Non-pigmented ciliary epithelial cell (primary cell): ENCODE data around the gene RAMACL.
A peak's percentile ranks its signal among the peaks of the same experiment; 100 is the strongest.
"Not testable (repeated sequence)": the region's sequence is repeated elsewhere in the genome, so short reads cannot be mapped to it uniquely, and the experiment has no call there.

ENCODE experiments used
- DNase-seq: peaks from one replicate; pipeline ENCODE4 v3.0.0-alpha.2; 2010; ENCODE audit warnings: low read depth

The RAMACL gene

DNA sequence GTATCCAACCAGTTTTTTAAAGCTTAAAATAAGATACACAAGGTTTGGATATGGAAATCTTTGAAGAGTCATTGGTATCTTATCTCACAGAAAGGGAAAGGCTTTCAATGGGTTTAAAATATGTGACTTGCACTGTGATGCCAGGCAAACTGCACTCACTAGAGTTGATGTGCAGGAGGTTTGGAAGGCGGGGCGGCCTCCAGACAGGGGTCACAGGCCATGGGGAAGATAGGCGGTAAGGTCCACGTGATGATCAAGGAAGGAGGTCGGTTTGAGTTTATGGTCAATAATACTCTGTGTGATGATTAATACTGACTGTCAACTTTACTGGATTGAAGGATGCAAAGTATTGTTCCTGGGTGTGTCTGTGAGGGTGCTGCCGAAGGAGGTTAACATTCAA, 9.5 kb upstream of the RAMACL start:
- no peak for DNase-seq

DNA sequence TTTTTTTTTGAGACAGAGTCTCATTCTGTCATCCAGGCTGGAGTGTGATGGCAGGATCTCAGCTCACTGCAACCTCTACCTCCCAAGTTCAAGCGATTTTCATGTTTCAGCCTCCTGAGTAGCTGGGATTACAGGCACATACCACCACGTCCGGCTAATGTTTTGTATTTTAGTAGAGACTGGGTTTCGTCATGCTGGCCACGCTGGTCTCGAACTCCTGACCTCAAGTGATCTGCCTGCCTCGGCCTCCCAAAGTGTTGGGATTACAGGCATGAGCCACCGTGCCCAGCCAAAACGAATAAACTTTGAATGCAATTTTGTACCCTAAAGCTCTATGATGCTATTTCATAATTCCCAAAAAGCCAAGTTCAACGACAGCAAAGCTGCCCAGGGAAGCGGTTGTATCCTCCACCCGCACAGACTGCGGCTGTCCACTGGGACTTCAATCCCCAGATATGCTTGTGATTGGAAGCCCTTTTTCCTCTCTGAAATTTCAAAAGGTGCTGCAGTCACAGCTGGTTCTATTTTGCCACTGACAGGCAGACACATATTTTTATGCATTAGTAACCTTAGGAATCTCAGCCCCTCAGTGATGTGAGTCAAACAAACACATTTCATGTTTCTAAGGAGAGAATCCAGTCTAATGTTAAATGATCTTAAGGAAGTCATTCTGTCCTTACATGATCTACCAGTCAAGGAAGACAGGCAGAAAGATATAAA, 8.7 kb upstream of the RAMACL start:
- peak; percentile 78 for DNase-seq

DNA sequence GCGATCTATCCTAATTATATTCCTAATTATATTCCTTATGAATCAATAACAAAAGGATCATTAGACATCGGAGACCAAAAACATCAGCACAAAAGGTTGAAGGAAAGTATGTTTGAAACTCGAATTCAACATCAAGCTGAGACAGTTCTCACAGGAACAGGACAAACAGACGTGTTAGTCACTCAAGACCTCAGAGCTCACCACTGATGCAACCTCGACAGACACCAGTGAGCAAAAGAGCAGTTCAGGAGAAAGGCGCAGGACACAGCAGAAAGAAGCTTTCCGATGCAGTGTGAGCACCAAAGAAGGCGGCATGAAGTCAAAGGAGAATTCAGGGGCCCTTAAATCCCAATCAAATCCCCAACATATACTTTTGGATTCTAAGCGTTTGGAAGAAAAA, 6.3 kb upstream of the RAMACL start:
- DNase-seq: peak; percentile 53

DNA sequence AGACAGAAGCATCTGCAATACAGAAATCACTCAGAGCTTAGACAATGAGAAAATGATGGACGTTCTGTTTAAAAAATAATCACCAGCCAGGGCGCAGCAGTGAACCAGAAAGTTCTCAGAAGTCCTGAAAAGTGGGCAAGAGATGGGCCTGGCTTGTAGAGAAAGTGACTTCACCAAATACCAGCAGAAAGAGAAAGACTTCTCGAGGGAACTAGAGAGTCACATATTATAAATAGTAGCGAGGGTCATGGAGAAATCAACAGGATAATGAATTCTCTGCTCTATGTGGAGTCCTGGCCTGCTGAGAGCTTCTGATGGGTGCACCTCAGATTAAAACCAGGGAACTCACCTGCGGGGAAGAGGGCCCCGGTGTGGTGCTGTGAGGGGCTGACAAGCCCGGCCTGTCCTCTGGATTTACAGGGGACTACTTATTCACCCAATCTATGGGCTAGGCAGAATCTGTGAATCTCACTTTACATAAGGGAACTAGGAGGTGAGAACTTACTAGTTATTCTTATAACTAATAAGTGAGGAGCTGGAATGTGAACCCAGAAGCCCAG, 5.6 kb upstream of the RAMACL start:
- DNase-seq: no peak

DNA sequence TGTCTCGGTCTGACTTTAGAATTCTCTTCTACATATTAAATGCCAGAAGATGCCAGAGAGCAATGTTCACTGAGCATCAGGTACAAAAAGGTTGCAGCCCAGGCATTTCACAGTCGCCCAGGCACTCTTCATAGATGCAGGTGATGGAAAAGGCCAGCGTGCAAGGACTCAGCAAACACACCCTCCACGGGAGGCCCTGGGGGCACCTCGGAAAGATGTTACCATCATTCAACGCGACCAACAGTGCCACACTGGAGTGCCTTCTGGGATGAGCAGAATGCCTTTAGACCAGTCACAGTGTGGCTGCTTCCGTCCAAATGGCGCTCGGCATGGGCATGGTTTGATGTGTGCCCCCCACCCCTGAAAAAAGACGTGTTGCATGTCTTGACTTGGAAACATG, 4.5 kb upstream of the RAMACL start:
- DNase-seq: no peak

DNA sequence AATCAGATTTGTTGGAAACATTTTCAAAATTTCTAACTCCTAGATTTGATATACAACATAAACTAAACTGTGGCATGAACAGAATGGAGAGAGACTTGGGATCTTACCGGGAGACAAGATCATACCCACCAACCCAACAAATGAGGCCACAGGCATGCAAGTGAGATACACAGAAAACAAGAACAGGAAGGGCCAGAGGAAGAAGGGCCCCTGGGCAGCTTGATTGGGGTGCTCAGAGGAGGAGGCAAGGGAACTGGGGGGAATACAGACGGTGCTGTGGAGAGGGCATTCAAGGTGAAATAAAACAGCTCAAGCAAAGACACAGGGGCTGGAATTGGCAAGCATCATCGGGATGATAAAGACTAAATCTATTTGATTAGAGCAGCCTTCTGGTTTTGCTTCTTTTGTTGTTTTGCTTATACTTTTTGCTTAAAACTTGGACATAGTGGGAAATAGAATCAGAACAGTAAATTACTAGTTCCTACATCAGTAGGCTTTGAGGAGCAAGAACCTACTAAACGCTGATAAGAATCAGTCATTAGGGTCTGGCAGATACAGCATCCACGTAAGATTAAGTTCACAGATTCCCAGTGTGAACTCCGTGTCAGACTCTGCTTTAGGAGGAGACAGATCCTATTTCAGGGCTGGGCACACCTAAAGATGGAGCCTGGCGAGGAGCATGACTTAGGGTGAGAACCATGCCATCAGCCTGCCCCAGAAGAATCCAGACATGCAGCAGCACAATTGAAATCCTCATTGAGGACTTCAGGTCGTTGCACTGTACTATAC, 3.5 kb upstream of the RAMACL start:
- no peak for DNase-seq

DNA sequence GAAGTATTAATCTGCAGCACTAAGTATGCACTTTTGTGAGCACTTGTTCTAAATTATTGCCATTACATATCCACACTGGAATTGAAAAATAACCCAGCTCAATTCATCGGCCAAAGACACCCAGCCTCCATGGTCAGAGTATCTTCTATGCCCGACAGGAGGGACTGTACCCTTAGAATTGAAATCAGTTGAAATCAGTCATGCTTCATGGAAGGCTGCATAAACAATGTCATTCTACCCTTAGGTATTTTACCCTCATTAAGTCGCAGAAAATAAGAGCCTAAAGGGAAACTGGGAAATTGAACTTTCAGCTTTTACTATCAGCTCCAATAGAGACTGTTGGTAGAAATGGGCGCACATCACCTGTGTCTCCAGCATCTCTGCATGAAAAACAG, 2.9 kb upstream of the RAMACL start:
- DNase-seq: no peak

DNA sequence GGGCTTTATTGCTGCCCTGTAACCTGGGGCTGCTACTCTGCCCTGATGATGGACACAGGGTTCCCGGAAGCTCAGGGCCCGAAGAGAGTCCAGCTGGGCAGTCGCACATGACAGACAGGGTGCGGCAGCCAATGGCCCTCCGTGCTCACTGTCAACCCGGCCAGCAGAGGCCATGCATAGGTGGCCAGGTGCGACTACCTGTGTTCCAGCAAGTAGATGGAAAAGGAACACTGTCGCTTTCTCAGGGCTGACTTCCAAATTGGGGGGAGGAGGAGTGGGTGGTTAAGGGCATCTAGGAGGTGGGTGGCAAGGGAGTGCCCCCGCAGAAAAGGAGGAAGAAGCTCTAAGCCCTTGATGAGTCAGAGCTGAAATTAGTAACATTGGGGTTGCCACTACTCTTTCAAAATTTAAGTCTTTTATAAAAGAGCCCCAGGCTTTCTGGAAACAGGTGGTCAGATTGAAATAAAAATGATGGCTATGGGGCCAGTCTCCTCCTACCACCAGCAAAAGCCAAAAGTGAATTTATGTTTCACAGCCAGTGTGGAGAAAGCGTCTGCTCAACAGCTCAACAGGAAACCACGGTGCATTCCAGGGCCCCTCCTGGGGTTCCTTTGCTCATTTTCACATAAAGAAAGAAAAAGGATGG, 2.3 kb upstream of the RAMACL start:
- DNase-seq: no peak

DNA sequence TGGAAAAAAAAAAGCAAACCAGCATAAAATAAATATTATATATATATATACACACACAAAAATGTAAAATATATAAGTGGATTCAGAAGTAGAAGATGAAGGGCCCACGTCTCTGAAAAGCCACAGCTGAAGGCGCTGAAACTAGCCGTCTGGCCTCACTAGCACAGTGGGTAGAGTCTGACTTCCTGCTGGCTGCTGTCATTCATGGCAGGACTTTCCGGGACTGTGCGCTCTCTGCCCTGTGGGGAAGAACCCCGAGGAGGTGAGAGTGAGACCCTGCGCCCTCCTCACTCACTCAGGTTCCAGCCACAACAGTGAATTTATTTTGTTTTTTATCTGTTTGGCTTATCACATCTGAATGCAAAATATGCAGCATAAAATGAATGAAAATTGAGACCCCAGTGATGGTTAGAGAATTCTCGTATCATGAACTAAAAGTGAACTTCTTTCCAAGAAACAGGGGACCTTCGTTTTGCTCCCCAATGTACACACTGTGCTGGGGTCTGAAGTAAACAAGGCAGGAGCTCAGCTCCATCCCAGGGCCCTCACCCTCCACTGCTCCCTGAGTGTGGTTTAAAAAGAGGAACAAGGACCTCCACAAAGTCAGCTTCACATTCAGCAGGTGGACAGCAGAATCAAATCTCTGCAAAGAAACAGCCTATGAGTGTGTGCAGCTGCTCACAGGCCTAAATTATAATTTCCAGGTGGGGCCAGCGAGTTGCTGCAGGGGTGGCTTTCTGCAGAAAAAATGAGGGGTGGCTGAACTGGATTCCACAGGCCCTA, 1.3 kb upstream of the RAMACL start:
- no peak for DNase-seq

DNA sequence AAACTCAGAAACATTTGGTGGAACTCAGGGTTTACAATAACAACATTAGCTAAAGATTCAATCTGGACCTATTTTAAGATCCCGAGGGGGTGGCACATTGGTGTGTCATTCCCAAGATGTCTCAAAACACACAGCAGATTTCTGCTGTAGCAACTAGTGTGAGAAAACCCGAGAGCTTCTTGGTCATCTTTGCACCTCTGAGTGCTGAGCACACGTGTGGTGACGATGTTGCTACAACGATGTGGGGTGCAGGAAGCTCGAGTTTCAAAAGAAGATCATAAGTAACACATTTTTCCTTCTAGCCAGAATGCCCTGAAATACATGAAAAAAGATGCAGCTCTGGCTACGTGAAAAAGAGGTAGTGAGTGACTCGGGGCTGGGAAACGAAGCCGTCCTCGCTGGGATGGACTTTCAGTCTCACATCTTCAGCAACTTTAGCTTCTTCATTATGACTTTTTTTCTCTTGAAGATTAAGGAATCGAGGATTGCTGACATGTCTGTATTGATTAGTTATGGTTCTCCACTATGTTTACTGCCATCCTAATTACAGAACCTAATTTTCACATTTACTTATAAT, 1.5 kb downstream of the RAMACL start:
- no peak for DNase-seq

DNA sequence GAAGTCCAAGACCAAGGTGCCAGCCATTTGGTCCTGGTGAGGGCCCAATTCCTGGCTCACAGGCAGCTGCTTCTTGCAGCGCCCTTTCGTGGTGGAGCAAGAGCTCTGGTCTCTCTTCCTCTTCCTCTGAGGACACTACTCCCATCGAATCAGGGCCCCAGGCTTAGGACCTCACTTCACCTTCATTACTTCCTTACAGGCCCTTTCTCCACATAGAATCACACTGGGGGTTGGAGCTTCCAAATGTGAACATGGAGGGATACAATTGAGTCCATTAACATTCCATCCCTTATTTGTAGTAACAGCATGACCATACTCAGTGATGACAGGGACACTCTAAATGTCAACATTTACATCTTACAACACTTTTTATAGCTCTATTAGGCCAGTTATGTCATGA, 2.3 kb downstream of the RAMACL start:
- DNase-seq: no peak

DNA sequence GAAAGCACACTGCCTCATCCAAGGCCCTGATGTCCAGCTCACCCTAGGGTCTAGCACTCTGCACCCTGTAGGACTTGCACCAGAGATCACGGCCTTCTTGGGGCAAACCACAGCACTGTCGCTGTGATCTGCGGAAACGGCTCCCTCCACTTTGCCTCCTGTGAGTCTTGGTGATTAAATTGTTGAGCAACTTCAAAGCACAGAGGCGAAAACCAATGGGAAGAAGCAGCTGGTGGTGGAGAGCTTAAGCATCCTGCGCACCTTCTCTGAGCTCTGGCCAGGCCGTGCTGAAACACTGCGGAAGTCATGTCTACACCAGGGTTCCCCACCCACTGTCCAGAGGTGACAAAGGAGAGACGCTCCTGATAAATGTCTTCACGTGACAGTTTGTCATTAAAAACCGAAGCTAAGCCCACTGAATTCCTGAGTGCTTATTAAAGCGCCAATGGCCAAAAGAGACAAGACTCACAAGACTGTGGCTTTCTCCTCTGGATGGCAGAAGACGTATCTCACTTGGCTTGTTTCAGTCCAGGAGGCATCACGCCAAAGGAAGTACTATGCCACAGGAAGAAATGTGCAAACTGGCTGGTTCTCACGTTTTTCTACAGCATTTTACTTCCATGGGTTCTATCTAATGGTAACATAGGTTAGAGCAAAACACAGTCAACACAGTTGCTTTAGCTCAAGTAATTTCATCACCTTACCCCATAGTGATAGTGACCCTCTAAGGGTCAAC, 3.1 kb downstream of the RAMACL start:
- no peak for DNase-seq

DNA sequence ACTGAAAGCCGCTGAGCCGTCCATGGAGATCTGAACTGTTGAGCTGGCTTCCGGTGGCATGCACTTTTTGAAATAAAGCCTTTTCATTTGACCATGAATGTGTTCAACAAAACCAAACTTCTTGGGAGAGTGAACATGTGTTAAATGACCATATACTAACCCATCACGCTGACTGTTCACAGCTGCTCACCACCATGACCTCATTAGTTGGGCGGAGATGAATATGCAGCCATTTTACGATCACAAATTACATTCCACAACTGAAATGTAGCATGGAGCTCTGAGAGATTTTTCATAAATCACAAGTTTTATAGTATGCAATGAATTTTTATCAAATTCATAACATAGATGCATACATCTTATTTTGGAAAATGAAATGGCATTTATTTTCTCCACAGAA, 4.2 kb downstream of the RAMACL start:
- no peak for DNase-seq

DNA sequence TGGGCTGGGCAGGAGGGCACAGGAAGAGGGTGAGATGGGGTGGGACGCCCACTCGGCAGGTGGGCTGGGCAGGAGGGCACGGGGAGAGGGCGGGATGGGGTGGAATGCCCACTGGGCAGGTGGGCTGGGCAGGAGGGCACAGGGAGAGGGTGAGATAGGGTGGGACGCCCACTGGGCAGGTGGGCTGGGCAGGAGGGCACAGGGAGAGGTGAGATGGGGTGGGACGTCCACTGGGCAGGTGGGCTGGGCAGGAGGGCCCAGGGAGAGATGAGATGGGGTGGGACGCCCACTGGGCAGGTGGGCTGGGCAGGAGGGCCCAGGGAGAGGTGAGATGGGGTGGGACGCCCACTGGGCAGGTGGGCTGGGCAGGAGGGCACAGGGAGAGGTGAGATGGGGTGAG, 4.7 kb downstream of the RAMACL start:
- DNase-seq: not testable (repeated sequence)

DNA sequence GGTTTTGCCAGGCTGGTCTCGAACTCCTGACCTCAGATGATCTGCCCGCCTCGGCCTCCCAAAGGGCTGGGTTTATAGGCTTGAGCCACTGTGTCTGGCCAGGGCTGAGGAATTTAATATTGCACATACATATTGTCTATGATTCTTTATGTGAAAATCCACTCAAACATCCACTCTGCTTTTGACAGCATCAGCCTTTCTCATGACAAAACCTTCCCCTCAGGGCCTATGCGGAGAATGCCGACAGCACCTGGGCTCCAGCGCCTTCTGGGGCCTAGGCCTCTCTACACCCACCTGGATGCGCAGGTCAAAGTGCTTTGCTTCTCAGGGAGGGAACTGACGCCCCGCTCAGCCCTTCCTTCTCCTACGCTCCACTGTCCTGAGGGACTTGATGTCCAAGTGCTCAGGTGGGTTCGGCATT, 5.4 kb downstream of the RAMACL start:
- DNase-seq: no peak

DNA sequence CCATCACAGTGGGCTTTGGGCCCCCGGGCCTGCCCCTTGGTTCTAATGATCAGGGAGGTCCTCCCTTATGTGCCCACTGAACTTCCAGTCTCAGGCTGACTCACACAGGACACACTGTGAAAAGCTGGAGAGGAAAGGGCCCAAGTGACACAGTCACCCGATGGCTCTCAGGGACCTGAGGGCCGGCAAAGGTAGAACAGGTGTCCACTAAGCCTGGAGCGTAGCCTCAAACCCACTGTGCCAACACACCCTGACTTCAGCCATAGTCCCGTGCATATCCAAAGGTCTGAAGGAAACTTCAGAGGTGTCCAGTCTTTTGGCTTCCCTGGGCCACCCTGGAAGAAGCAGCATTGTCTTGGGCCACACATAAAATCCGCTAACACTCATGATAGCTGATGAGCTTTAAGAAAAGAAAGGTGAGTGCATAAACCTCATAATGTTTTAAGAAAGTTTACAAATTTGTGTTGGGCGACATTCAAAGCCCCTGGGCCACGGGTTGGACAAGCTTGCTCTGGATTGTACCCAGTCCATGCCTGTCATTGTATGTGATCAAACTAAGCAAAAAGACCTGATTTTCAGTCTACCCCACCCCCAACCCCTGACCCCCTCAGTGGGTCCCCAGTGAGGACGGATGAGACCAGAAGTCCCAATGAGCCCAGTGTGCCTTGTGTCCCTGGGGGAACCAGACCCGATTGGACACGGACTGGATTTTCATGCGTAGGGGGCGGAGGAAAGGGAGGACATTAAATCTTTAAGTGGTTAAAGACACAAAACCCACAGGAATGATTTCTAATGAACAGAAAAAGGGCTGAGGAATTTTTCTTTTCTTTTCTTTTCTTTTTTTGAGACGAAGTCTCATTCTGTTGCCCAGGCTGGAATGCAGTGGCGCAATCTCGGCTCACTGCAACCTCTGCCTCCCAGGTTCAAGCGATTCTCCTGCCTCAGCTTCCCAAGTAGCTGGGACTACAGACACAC, 6.1 kb downstream of the RAMACL start:
- no peak for DNase-seq

DNA sequence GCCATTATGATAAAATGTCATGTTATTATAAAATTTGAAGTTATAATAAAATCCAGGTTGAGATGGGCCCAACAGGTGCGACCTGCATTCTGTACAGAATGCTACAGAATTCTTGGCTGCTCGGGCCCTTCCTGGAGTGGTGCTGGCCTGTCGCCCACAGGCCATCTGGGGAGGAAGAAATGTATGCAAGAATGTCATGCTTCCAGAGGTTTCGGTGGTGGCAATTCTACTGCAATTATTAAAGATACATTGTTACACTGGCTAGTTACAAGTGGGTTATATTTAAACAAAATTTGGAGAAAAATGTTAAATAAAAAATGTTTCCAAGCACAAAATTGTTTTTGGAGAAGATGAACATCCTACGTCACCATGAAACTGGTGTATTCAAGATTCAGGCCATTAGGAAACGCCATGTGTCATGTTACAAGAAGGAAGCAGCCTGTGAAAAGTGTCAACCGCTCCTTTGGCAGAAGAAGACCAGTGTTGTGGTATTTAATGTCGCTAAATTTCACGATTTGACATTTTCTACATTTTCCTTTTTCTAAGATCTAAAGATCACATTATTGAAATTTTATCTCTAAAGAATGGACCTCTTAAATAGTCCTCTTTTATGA, 7.1 kb downstream of the RAMACL start:
- DNase-seq: no peak

DNA sequence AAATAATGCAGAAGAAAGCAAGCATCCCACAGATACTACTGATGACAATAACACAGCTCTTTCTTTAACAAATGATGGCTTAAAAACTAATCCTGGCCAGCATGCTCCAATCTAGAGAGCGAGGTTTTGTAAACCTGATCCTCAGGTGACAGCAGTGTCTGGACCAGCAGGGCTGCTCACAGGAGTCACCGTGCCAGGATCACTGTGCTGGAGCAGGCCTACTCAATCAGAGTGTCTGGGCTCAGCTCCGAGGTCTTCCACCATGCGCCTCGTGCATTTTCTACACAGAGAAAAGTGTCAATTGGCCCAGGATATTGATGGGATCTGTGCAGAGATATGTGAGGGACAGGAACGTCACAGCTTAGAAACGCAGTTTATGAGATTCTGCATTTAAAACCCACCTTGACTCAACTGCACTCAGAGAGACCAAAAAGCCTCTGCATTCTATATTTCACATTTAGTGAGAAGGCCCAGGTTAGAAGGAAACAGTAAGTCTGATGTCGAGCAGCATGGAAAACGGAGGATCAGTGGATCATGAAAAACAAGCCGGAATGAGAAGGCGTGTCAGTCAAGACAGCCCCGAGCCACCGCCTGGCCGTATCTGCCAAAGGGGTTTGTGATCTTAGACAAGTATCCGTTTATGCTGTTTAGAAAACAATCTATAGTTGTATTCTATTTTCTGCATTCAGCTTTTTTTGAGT, 7.8 kb downstream of the RAMACL start:
- DNase-seq: no peak

DNA sequence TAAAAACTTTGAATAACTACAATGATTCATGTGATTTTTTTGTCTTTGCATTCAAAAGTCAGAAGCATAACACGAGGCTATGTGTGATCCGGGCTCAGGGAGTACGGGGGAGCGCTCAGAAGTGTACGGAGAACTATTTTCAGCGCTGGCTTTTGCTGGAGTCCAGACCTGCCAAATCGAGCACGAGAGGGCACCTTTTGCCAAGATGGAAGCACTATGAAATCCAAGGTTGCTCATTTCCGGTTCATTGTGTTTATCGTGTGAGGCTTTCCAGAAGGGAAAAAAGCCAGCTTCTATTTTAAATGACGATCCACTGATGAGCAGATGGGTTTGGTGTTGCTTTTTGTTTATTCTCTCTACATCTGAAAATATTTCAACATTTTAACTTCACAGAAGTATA, 11.3 kb downstream of the RAMACL start:
- no peak for DNase-seq
